Colonic mucosa (tissue), 4 donors: ENCODE measurements around the gene CDCA4. TPM values are rescaled to one million over a fixed set of nuclear protein-coding genes. Genes with fewer than 3 reads are reported as not detected.

Experiments used
- DNase-seq: peaks from one replicate; pipeline ENCODE4 v3.0.0-alpha.2; 2020
- H3K27ac ChIP-seq: fragments of 200-600 bp; one replicate; pipeline ENCODE4 v1.8.0; 2021
- H3K27me3 ChIP-seq: fragments of 200-600 bp; one replicate; pipeline ENCODE4 v1.8.0; 2021
- H3K36me3 ChIP-seq: fragments of 200-600 bp; one replicate; pipeline ENCODE4 v1.8.0; 2021
- H3K4me1 ChIP-seq: fragments of 200-600 bp; one replicate; pipeline ENCODE4 v1.8.0; 2021; ENCODE audit warnings: mild to moderate bottlenecking
- H3K4me3 ChIP-seq: fragments of 200-600 bp; one replicate; pipeline ENCODE4 v1.8.0; 2021
- H3K9ac ChIP-seq, 2 donors: one replicate each; pipeline ENCODE4 v1.7.0; 2013; ENCODE audit warnings: control low read depth in 2 of 2, low read depth in 2 of 2, low read length in 2 of 2
- H3K9me3 ChIP-seq: fragments of 200-600 bp; one replicate; pipeline ENCODE4 v1.8.0; 2021
- intact Hi-C: fragments of 100-400 bp; cut with DNase I; formaldehyde crosslinking; loops from one replicate; pipeline ENCODE4 v1.14.1; 2022
- total RNA-seq, 2 donors: library from RNA; stranded (reverse); fragmentation: NEBNext Ultra II Directional in 1 of 2; extraction: Animal tissue kit (Norgen Biotek cat#: 25700) in 1 of 2; gene quantifications; one replicate each; pipeline ENCODE4 v1.2.1, GENCODE V29; 2021
- TF ChIP-seq, protein P1 (sequence below): fragments of 200-600 bp; IDR thresholded peaks from one replicate; pipeline ENCODE4 v1.8.0; 2022; ENCODE audit warnings: antibody characterized with exemption, mild to moderate bottlenecking
- donor health status: healthy.
- donor health status: DM: no; HTN: no; CAD: no.
- donor health status: DM: no; HTN: no; CAD: no.

CDCA4 gene
- total RNA-seq, 2 donors from 2014 or later: 8.3 to 16.3 TPM

- TF ChIP-seq, protein P1, sequence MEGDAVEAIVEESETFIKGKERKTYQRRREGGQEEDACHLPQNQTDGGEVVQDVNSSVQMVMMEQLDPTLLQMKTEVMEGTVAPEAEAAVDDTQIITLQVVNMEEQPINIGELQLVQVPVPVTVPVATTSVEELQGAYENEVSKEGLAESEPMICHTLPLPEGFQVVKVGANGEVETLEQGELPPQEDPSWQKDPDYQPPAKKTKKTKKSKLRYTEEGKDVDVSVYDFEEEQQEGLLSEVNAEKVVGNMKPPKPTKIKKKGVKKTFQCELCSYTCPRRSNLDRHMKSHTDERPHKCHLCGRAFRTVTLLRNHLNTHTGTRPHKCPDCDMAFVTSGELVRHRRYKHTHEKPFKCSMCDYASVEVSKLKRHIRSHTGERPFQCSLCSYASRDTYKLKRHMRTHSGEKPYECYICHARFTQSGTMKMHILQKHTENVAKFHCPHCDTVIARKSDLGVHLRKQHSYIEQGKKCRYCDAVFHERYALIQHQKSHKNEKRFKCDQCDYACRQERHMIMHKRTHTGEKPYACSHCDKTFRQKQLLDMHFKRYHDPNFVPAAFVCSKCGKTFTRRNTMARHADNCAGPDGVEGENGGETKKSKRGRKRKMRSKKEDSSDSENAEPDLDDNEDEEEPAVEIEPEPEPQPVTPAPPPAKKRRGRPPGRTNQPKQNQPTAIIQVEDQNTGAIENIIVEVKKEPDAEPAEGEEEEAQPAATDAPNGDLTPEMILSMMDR: no peak
- H3K36me3 ChIP-seq: no peaks in the 10 kb centered on the region
- no peaks in the 10 kb centered on the region for H3K4me1 ChIP-seq
- H3K27ac ChIP-seq: no peak overlapping the region
- no peak for DNase-seq
- H3K9me3 ChIP-seq: no peaks in the 10 kb centered on the region
- H3K27me3 ChIP-seq: no peaks in the 10 kb centered on the region
- H3K4me3 ChIP-seq: no peak overlapping the region
- intact Hi-C loops: no loop called here
- H3K9ac ChIP-seq: no peak overlapping the region
Observed at GRCh38 chr14:105067140-105067968, 46.5 kb upstream of the CDCA4 start.

GRCh38 chr14:105066240-105067071, 45.6 kb upstream of the CDCA4 start:
- DNase-seq: no peak
- peak overlapping the region; percentile 65 for H3K27ac ChIP-seq
- H3K36me3 ChIP-seq: no peaks in the 10 kb centered on the region
- H3K4me1 ChIP-seq: no peaks in the 10 kb centered on the region
- H3K9ac ChIP-seq: peak overlapping the region in 1 of 2 donors; percentile 50
- intact Hi-C loops: no loop called here
- no peaks in the 10 kb centered on the region for H3K9me3 ChIP-seq
- TF ChIP-seq, protein P1: no peak
- no peaks in the 10 kb centered on the region for H3K27me3 ChIP-seq
- no peak overlapping the region for H3K4me3 ChIP-seq

GRCh38 chr14:105065280-105066228, 44.7 kb upstream of the CDCA4 start, which contains the start of gene GPR132:
TSS of gene GPR132 (minus strand) at chr14:105065430. CDS start at chr14:105055420, 10,010 bp downstream.
- peak within 1 kb of the TSS; percentile 8 to 50 for H3K9ac ChIP-seq
- no peaks in the 10 kb centered on the region for H3K4me1 ChIP-seq
- H3K4me3 ChIP-seq: peak within 1 kb of the TSS; percentile 23
- H3K36me3 ChIP-seq: no peaks in the 10 kb centered on the region
- intact Hi-C loops: no loop called here
- H3K9me3 ChIP-seq: no peaks in the 10 kb centered on the region
- peak; percentile 46 for DNase-seq
- H3K27ac ChIP-seq: peak within 1 kb of the TSS; percentile 65
- TF ChIP-seq, protein P1: no peak
- no peaks in the 10 kb centered on the region for H3K27me3 ChIP-seq

GRCh38 chr14:105064721-105065143, 43.8 kb upstream of the CDCA4 start:
- DNase-seq: no peak
- TF ChIP-seq, protein P1: no peak
- intact Hi-C loops: no loop called here
- H3K4me3 ChIP-seq: peak overlapping the region; percentile 23
- no peaks in the 10 kb centered on the region for H3K4me1 ChIP-seq
- H3K9me3 ChIP-seq: no peaks in the 10 kb centered on the region
- peak overlapping the region; percentile 8 to 50 for H3K9ac ChIP-seq
- no peaks in the 10 kb centered on the region for H3K36me3 ChIP-seq
- H3K27me3 ChIP-seq: no peaks in the 10 kb centered on the region
- peak overlapping the region; percentile 61 for H3K27ac ChIP-seq
